ENCODE measurements around the gene LSAMP.

The LSAMP gene

DNA sequence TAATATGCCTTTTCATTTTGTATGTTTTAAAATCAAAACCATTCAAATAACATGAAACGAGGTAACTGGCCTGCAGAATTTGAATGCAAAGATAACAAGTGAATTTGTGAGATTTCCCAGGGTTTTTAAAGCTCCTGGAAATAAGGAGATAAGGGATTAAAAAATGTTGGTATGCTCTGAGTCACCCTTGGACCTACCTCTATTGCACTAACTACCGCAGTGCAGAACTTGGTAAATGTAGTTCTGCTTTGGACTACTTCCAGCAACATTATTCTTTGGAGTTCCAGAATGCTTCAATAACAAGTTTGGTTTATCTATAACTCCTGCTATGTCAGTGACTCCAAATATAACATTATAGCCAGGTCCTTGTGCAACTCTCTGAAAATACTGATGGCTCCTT is 620.2 kb downstream of the LSAMP start:
- no peaks in the 10 kb centered on the region for H3K36me3 ChIP-seq (ENCODE audit: control insufficient read depth in 1 of 2, insufficient read depth in 2 of 2, low read length in 2 of 2)
- H3K18ac ChIP-seq (ENCODE audit: low read length), result no peak overlapping the region
- H3K4me1 ChIP-seq (ENCODE audit: control insufficient read depth in 1 of 2, insufficient read depth in 2 of 2, low read length in 2 of 2), result no peaks in the 10 kb centered on the region
- H3K23ac ChIP-seq (ENCODE audit: low read length), result no peak overlapping the region
- no peak overlapping the region for H2AFZ ChIP-seq (ENCODE audit: insufficient read depth, low read length, poor library complexity)
- H3K79me1 ChIP-seq (ENCODE audit: low read length), result no peaks in the 10 kb centered on the region
- H3K27me3 ChIP-seq (ENCODE audit: insufficient read depth, low read length), result no peaks in the 10 kb centered on the region
- H2AK5ac ChIP-seq (ENCODE audit: low read length), result no peak overlapping the region
- no peak overlapping the region for H2BK5ac ChIP-seq (ENCODE audit: low read depth, low read length, poor library complexity)
- DNase-seq, result peak; percentile 42 to 86
- no peak overlapping the region for H2BK120ac ChIP-seq (ENCODE audit: insufficient read depth, low read length, poor library complexity)
- no peak overlapping the region for H4K8ac ChIP-seq (ENCODE audit: low read depth, low read length)
- H3K4me2 ChIP-seq (ENCODE audit: low read length), result no peak overlapping the region
- no peaks in the 10 kb centered on the region for H3K9me3 ChIP-seq (ENCODE audit: insufficient read depth, low read depth, low read length)
- H3K27ac ChIP-seq (ENCODE audit: low read depth, low read length), result no peak overlapping the region
- no peak overlapping the region for H2BK12ac ChIP-seq (ENCODE audit: low read length)
- no peaks in the 10 kb centered on the region for H3K79me2 ChIP-seq (ENCODE audit: control insufficient read depth, insufficient read depth, low read length, poor library complexity)
- no CpG with 5 or more reads among the region's 2 CpGs for WGBS (ENCODE audit: extremely low coverage, insufficient coverage, insufficient read length)
- H3K4me3 ChIP-seq (ENCODE audit: low read depth, low read length), result no peak overlapping the region
- H4K12ac ChIP-seq (ENCODE audit: low read depth, low read length), result no peak overlapping the region
- no peak overlapping the region for H3K4ac ChIP-seq (ENCODE audit: low read depth, low read length)
- no peak overlapping the region for H3K14ac ChIP-seq (ENCODE audit: low read length)
- no peak overlapping the region for H3K9ac ChIP-seq (ENCODE audit: low read length)
- H4K91ac ChIP-seq (ENCODE audit: low read depth, low read length), result no peak overlapping the region

DNA sequence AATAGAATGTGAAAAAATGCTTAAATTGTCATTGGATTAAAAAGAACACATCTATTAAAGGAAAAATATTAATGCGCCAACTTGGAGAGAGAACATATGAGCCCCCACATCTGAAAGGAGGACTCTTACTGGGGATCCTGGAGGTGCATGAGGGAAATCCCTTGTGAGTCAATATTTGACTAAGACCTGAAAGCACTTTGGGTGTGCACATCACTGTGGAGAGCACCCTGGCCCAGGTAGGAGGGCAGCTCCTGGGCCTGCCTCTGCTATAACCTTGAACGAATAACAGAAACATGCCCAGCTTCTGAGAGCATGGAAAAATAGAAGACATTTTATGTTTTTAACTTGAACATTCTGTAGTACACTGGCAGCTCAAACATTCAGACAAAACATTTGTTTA is 622.2 kb downstream of the LSAMP start:
- DNase-seq, result no peak
- Histone ChIP-seq H2BK12ac (ENCODE audit: low read length) (no peak overlapping the region), H3K27ac (ENCODE audit: low read depth, low read length) (no peak overlapping the region)

DNA sequence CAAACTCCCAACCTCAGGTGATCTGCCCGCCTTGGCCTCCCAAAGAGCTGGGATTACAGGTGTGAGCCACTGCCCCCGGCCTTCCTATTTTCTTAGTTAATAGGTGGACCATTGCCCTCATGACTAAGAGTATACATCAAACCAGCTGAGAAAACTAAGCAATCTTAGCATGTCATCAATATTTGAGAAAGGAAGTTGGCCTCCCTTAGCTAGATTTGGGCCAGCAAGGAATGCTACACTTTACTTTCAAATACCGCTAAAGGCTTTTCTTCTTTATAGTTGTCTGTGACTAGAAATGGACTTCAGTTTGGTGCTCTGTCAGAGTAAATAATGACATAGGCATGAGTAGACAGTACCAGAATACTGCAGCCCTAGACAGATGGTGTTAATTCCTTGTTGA is 622.7 kb downstream of the LSAMP start:
- H3K4me3 ChIP-seq (ENCODE audit: low read depth, low read length), result no peak overlapping the region
- DNase-seq, result peak in 1 of 2 donors; percentile 49
- no CpG with 5 or more reads among the region's 3 CpGs for WGBS (ENCODE audit: extremely low coverage, insufficient coverage, insufficient read length)
- H2AK5ac ChIP-seq (ENCODE audit: low read length), result no peak overlapping the region
- no peak overlapping the region for H2BK12ac ChIP-seq (ENCODE audit: low read length)
- H3K4me1 ChIP-seq (ENCODE audit: control insufficient read depth in 1 of 2, insufficient read depth in 2 of 2, low read length in 2 of 2), result no peaks in the 10 kb centered on the region
- no peak overlapping the region for H4K91ac ChIP-seq (ENCODE audit: low read depth, low read length)
- H3K9me3 ChIP-seq (ENCODE audit: insufficient read depth, low read depth, low read length), result no peaks in the 10 kb centered on the region
- no peak overlapping the region for H3K23ac ChIP-seq (ENCODE audit: low read length)
- H3K4me2 ChIP-seq (ENCODE audit: low read length), result no peak overlapping the region
- no peak overlapping the region for H2BK120ac ChIP-seq (ENCODE audit: insufficient read depth, low read length, poor library complexity)
- H2AFZ ChIP-seq (ENCODE audit: insufficient read depth, low read length, poor library complexity), result no peak overlapping the region
- H3K27me3 ChIP-seq (ENCODE audit: insufficient read depth, low read length), result no peaks in the 10 kb centered on the region
- H3K18ac ChIP-seq (ENCODE audit: low read length), result no peak overlapping the region
- H3K79me2 ChIP-seq (ENCODE audit: control insufficient read depth, insufficient read depth, low read length, poor library complexity), result no peaks in the 10 kb centered on the region
- no peak overlapping the region for H4K8ac ChIP-seq (ENCODE audit: low read depth, low read length)
- no peak overlapping the region for H3K4ac ChIP-seq (ENCODE audit: low read depth, low read length)
- no peaks in the 10 kb centered on the region for H3K36me3 ChIP-seq (ENCODE audit: control insufficient read depth in 1 of 2, insufficient read depth in 2 of 2, low read length in 2 of 2)
- H2BK5ac ChIP-seq (ENCODE audit: low read depth, low read length, poor library complexity), result no peak overlapping the region
- no peak overlapping the region for H4K12ac ChIP-seq (ENCODE audit: low read depth, low read length)
- H3K27ac ChIP-seq (ENCODE audit: low read depth, low read length), result no peak overlapping the region
- H3K9ac ChIP-seq (ENCODE audit: low read length), result no peak overlapping the region
- no peak overlapping the region for H3K14ac ChIP-seq (ENCODE audit: low read length)
- H3K79me1 ChIP-seq (ENCODE audit: low read length), result no peaks in the 10 kb centered on the region

More for the DNA sequence above, 622.2 kb downstream of the LSAMP start:
- H3K27me3 ChIP-seq (ENCODE audit: insufficient read depth, low read length), result no peaks in the 10 kb centered on the region
- H4K8ac ChIP-seq (ENCODE audit: low read depth, low read length), result no peak overlapping the region
- H3K9me3 ChIP-seq (ENCODE audit: insufficient read depth, low read depth, low read length), result no peaks in the 10 kb centered on the region
- no peak overlapping the region for H2AK5ac ChIP-seq (ENCODE audit: low read length)
- no peak overlapping the region for H2BK120ac ChIP-seq (ENCODE audit: insufficient read depth, low read length, poor library complexity)
- no peak overlapping the region for H3K4me2 ChIP-seq (ENCODE audit: low read length)
- H4K12ac ChIP-seq (ENCODE audit: low read depth, low read length), result no peak overlapping the region
- no peaks in the 10 kb centered on the region for H3K79me1 ChIP-seq (ENCODE audit: low read length)
- no peak overlapping the region for H4K91ac ChIP-seq (ENCODE audit: low read depth, low read length)
- H3K36me3 ChIP-seq (ENCODE audit: control insufficient read depth in 1 of 2, insufficient read depth in 2 of 2, low read length in 2 of 2), result no peaks in the 10 kb centered on the region
- H3K14ac ChIP-seq (ENCODE audit: low read length), result no peak overlapping the region
- H3K4me3 ChIP-seq (ENCODE audit: low read depth, low read length), result no peak overlapping the region
- H2BK5ac ChIP-seq (ENCODE audit: low read depth, low read length, poor library complexity), result no peak overlapping the region
- H3K23ac ChIP-seq (ENCODE audit: low read length), result no peak overlapping the region
- whole genome bisulfite sequencing (ENCODE audit: extremely low coverage, insufficient coverage, insufficient read length), result no CpG with 5 or more reads among the region's 2 CpGs
- no peaks in the 10 kb centered on the region for H3K79me2 ChIP-seq (ENCODE audit: control insufficient read depth, insufficient read depth, low read length, poor library complexity)
- H3K4me1 ChIP-seq (ENCODE audit: control insufficient read depth in 1 of 2, insufficient read depth in 2 of 2, low read length in 2 of 2), result no peaks in the 10 kb centered on the region
- no peak overlapping the region for H2AFZ ChIP-seq (ENCODE audit: insufficient read depth, low read length, poor library complexity)
- no peak overlapping the region for H3K9ac ChIP-seq (ENCODE audit: low read length)
- no peak overlapping the region for H3K18ac ChIP-seq (ENCODE audit: low read length)
- no peak overlapping the region for H3K4ac ChIP-seq (ENCODE audit: low read depth, low read length)

DNA sequence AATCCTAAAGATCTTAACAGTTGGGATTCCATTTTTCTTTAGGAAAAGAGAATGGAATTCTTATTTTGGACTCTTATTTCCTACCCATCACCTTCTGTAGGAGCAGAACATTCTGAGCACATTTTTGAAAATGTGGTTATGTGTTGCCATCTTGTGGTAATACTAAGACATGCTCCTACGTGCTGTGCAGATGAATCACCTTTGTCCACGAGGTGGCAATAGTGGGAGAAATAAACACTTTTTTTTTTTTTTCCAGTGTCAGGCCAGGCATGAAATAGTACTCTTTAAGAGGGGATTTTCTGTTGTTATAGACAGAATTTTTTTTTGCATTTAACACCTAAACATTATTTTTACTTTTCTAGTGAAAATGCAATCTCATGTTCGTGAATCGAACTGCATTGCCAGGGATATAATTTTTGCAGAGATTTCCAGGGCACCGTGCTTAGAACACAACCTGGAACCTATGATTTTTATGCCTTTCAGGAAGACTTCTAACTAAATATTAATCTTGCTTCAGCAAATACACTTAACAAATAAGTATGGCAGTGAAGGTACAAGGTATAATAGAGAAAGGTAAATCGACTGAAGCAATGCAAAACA is 625.4 kb downstream of the LSAMP start:
- Histone ChIP-seq H2BK120ac (ENCODE audit: insufficient read depth, low read length, poor library complexity) (no peak overlapping the region), H3K4me1 (ENCODE audit: control insufficient read depth in 1 of 2, insufficient read depth in 2 of 2, low read length in 2 of 2) (no peaks in the 10 kb centered on the region), H4K91ac (ENCODE audit: low read depth, low read length) (no peak overlapping the region), H3K79me2 (ENCODE audit: control insufficient read depth, insufficient read depth, low read length, poor library complexity) (no peaks in the 10 kb centered on the region), H3K9me3 (ENCODE audit: insufficient read depth, low read depth, low read length) (no peaks in the 10 kb centered on the region), H3K18ac (ENCODE audit: low read length) (no peak overlapping the region), H2BK5ac (ENCODE audit: low read depth, low read length, poor library complexity) (no peak overlapping the region), H2AFZ (ENCODE audit: insufficient read depth, low read length, poor library complexity) (no peak overlapping the region), H2BK12ac (ENCODE audit: low read length) (no peak overlapping the region), H3K23ac (ENCODE audit: low read length) (no peak overlapping the region), H3K4me2 (ENCODE audit: low read length) (no peak overlapping the region), H3K36me3 (ENCODE audit: control insufficient read depth in 1 of 2, insufficient read depth in 2 of 2, low read length in 2 of 2) (no peaks in the 10 kb centered on the region), H3K79me1 (ENCODE audit: low read length) (no peaks in the 10 kb centered on the region), H3K4me3 (ENCODE audit: low read depth, low read length) (no peak overlapping the region), H3K27me3 (ENCODE audit: insufficient read depth, low read length) (no peaks in the 10 kb centered on the region), H3K14ac (ENCODE audit: low read length) (no peak overlapping the region), H2AK5ac (ENCODE audit: low read length) (no peak overlapping the region), H4K12ac (ENCODE audit: low read depth, low read length) (no peak overlapping the region), H3K4ac (ENCODE audit: low read depth, low read length) (no peak overlapping the region), H4K8ac (ENCODE audit: low read depth, low read length) (no peak overlapping the region), H3K9ac (ENCODE audit: low read length) (no peak overlapping the region), H3K27ac (ENCODE audit: low read depth, low read length) (no peak overlapping the region)
- peak; percentile 51 to 89 for DNase-seq
- no CpG with 5 or more reads among the region's 6 CpGs for WGBS (ENCODE audit: extremely low coverage, insufficient coverage, insufficient read length)

Measured in trophoblast cell (in vitro differentiated cells and primary cell).